Measurements from ENCODE around the gene CASP5.

DNA sequence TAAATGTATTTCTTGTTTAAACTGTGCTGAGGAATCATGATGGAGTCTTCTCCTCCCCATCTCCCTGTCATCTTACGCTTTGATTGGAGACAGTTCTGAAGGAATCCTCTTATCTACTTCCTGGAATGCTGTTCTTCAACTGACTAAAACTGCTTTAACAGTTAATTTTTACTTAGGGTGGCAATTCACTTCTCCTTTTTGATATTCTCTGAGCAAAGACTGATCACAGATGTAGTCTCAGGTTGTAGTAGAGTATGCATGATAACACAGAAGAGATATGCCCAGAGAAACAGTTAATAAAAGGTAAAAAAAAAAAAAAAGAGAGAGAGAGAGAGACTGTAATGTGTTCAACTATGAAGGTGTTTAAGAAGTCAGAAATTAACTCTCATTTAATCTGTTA is 1.4 kb upstream of the CASP5 start:
- TF ChIP-seq EP300 (IDR thresholded peaks at IDR 0.05; ENCODE audit: borderline replicate concordance) (no peak), TAF1 (IDR thresholded peaks at IDR 0.05; ENCODE audit: low read depth) (no peak), CEBPB (IDR thresholded peaks at IDR 0.05) (no peak), EGR1 (IDR thresholded peaks at IDR 0.05) (no peak), CREB1 (IDR thresholded peaks at IDR 0.05; ENCODE audit: low read depth) (no peak), NFIC (IDR thresholded peaks at IDR 0.05) (no peak), RAD21 (IDR thresholded peaks at IDR 0.05; ENCODE audit: low read depth) (no peak), FOXM1 (IDR thresholded peaks at IDR 0.05; ENCODE audit: borderline replicate concordance, low read depth) (no peak), REST (IDR thresholded peaks at IDR 0.05; ENCODE audit: low read depth) (no peak), MAX (IDR thresholded peaks at IDR 0.05) (no peak), YY1 (IDR thresholded peaks at IDR 0.05; ENCODE audit: low read depth) (no peak)

All from Ishikawa (cell line).